CD14-positive monocyte (primary cell): ENCODE results near the gene CCDC88B. TPM values are rescaled to one million over a fixed set of nuclear protein-coding genes. Genes with fewer than 3 reads are reported as not detected.

ENCODE experiments used
- DNase-seq, 3 donors: peaks; one replicate each; pipeline ENCODE4 v3.0.0-alpha.2; 2011 to 2022
- H2AFZ ChIP-seq: 2 replicates; pipeline ENCODE4 v1.6.0; 2012; ENCODE audit warnings: mild to moderate bottlenecking, low read depth, low read length, inconsistent platforms; ENCODE audit not compliant: insufficient read depth, poor library complexity, severe bottlenecking
- H3K27ac ChIP-seq, 2 donors: 1 replicate in 1 of 2; 2 replicates in 1 of 2; pipeline ENCODE4 v1.5.1; 2012 to 2013; ENCODE audit warnings: low read length in 2 of 2, control low read depth in 1 of 2, inconsistent platforms in 1 of 2, low read depth in 1 of 2, mild to moderate bottlenecking in 1 of 2
- H3K27me3 ChIP-seq, 2 donors: one replicate each; pipeline versions ENCODE4 v1.6.0 to v1.6.1; 2011 to 2013; ENCODE audit warnings: low read length in 2 of 2; ENCODE audit not compliant: control insufficient read depth in 2 of 2, insufficient read depth in 2 of 2
- H3K36me3 ChIP-seq, 2 donors: replicated peaks in 1 of 2; 1 replicate in 1 of 2; 2 replicates in 1 of 2; pipeline versions ENCODE4 v1.5.1 to v1.6.1; 2012 to 2013; ENCODE audit warnings: low read length in 2 of 2, control low read depth in 1 of 2, inconsistent platforms in 1 of 2, mild to moderate bottlenecking in 1 of 2; ENCODE audit not compliant: insufficient read depth in 2 of 2, control insufficient read depth in 1 of 2
- H3K4me1 ChIP-seq, 2 donors: 1 replicate in 1 of 2; 2 replicates in 1 of 2; pipeline versions ENCODE4 v1.5.1 to v1.6.1; 2012 to 2013; ENCODE audit warnings: low read length in 2 of 2, control low read depth in 1 of 2, inconsistent platforms in 1 of 2, mild to moderate bottlenecking in 1 of 2, moderate library complexity in 1 of 2; ENCODE audit not compliant: insufficient read depth in 2 of 2, control insufficient read depth in 1 of 2
- H3K4me2 ChIP-seq: replicated peaks from 2 replicates; pipeline ENCODE3; 2012; ENCODE audit warnings: low read length, moderate library complexity, mild to moderate bottlenecking; ENCODE audit not compliant: poor library complexity, severe bottlenecking; ENCODE audit errors: extremely low read depth
- H3K4me3 ChIP-seq, 3 experiments: fragments of 200-600 bp in 1 of 3; sonication (generic) in 1 of 3; replicated peaks in 1 of 3; 1 replicate in 2 of 3; 2 replicates in 1 of 3; pipeline ENCODE4 v1.5.1; 2011 to 2013; ENCODE audit warnings: low read length in 3 of 3, mild to moderate bottlenecking in 3 of 3, control low read depth in 2 of 3, low read depth in 2 of 3, inconsistent platforms in 1 of 3, moderate library complexity in 1 of 3
- H3K79me2 ChIP-seq: 2 replicates; pipeline ENCODE4 v1.6.0; 2012; ENCODE audit warnings: mild to moderate bottlenecking, control low read depth, inconsistent platforms, low read length, moderate library complexity; ENCODE audit not compliant: insufficient read depth
- H3K9ac ChIP-seq: 2 replicates; pipeline ENCODE4 v1.6.0; 2017; ENCODE audit warnings: low read length, mild to moderate bottlenecking; ENCODE audit not compliant: insufficient read depth, poor library complexity, severe bottlenecking
- H3K9me3 ChIP-seq, 2 donors: replicated peaks in 1 of 2; 1 replicate in 1 of 2; 2 replicates in 1 of 2; pipeline versions ENCODE4 v1.5.1 to v1.6.1; 2012 to 2013; ENCODE audit warnings: low read length in 2 of 2, control low read depth in 1 of 2; ENCODE audit not compliant: control insufficient read depth in 1 of 2, insufficient read depth in 1 of 2
- H4K20me1 ChIP-seq: 2 replicates; pipeline ENCODE4 v1.6.0; 2012; ENCODE audit warnings: mild to moderate bottlenecking, low read length, control low read depth, moderate library complexity; ENCODE audit not compliant: insufficient read depth
- H3K27ac Mint-ChIP-seq, 7 donors: one replicate each; pipeline ENCODE4 v1.8.0; 2020; ENCODE audit warnings: mild to moderate bottlenecking in 7 of 7, mixed read lengths in 7 of 7, moderate library complexity in 6 of 7, inconsistent platforms in 2 of 7
- H3K27me3 Mint-ChIP-seq, 3 donors: one replicate each; pipeline ENCODE4 v1.8.0; 2021 to 2022; ENCODE audit warnings: low read depth in 3 of 3, mild to moderate bottlenecking in 3 of 3, mixed read lengths in 3 of 3, moderate library complexity in 3 of 3, inconsistent platforms in 1 of 3
- H3K36me3 Mint-ChIP-seq, 2 donors: one replicate each; pipeline ENCODE4 v1.8.0; 2020; ENCODE audit warnings: mixed read lengths in 2 of 2, inconsistent platforms in 1 of 2, mild to moderate bottlenecking in 1 of 2
- H3K4me1 Mint-ChIP-seq: one replicate; pipeline ENCODE4 v1.8.0; 2020; ENCODE audit warnings: mild to moderate bottlenecking, mixed read lengths
- H3K4me3 Mint-ChIP-seq, 2 donors: one replicate each; pipeline ENCODE4 v1.8.0; 2020; ENCODE audit warnings: mild to moderate bottlenecking in 2 of 2, mixed read lengths in 2 of 2, moderate library complexity in 1 of 2
- H3K9me3 Mint-ChIP-seq, 7 donors: one replicate each; pipeline ENCODE4 v1.8.0; 2020 to 2022; ENCODE audit warnings: mixed read lengths in 7 of 7, mild to moderate bottlenecking in 6 of 7, moderate library complexity in 6 of 7, inconsistent platforms in 2 of 7
- CTCF ChIP-seq: fragments of 200-600 bp; IDR thresholded peaks from one replicate; pipeline ENCODE4 v1.8.0; 2022; ENCODE audit warnings: antibody characterized with exemption, mild to moderate bottlenecking
- WGBS: methylation state at CpG from one replicate; pipeline ENCODE4 v1.1.5; 2013; ENCODE audit warnings: missing lambda C conversion rate; ENCODE audit not compliant: insufficient coverage; 5-methylcytosine and 5-hydroxymethylcytosine counted together
- intact Hi-C, 2 donors: fragments of 100-400 bp; cut with micrococcal nuclease; formaldehyde crosslinking; loops; one replicate each; pipeline versions ENCODE4 v1.15.0 to v1.15.1; 2023
- polyA plus RNA-seq, 3 donors: library from polyadenylated mRNA; depleted of rRNA in 1 of 3; unstranded in 2 of 3; stranded (reverse) in 1 of 3; fragments of 300-500 nt in 2 of 3; fragments of >200 nt in 1 of 3; fragmentation: Illumina TruSeq in 2 of 3; gene quantifications; 1 replicate in 2 of 3; 2 replicates in 1 of 3; pipeline ENCODE4 v1.2.3, GENCODE V29; 2012 to 2021

Gene CCDC88B
- polyA plus RNA-seq, 3 donors, result 8.2 to 215 (median 18.9) TPM

GRCh38 chr11:64312947-64313346 is 27.1 kb upstream of the CCDC88B start:
- H3K27ac Mint-ChIP-seq, result peak overlapping the region in 5 of 7 donors; percentile 35 to 80 (median 77)
- Histone ChIP-seq H3K9ac (no peak overlapping the region), H3K27ac (peak overlapping the region in 1 of 2 donors; percentile 21), H3K4me3 (no peak overlapping the region), H3K27me3 (no peaks in the 10 kb centered on the region), H3K79me2 (peaks cover 48% of the 10 kb centered on the region), H3K4me1 (peaks cover 16 to 24% of the 10 kb centered on the region in 2 donors), H3K36me3 (peaks cover 38 to 52% of the 10 kb centered on the region in 2 donors), H2AFZ (no peak overlapping the region), H3K4me2 (no peak overlapping the region), H3K9me3 (no peaks in the 10 kb centered on the region), H4K20me1 (peaks cover 72% of the 10 kb centered on the region)
- no peak for TF ChIP-seq CTCF
- no peak for DNase-seq
- H3K36me3 Mint-ChIP-seq, result peaks cover 35 to 63% of the 10 kb centered on the region in 2 donors
- H3K9me3 Mint-ChIP-seq, result no peaks in the 10 kb centered on the region
- 100% methylated on average over 10 of the region's 10 CpGs for WGBS
- H3K4me3 Mint-ChIP-seq, result no peak overlapping the region
- peaks cover 0 to 1% (median 0%) of the 10 kb centered on the region in 3 donors for H3K27me3 Mint-ChIP-seq
- intact Hi-C loops, result no loop called here
- peaks cover 25% of the 10 kb centered on the region for H3K4me1 Mint-ChIP-seq

GRCh38 chr11:64313491-64314145 is 26.4 kb upstream of the CCDC88B start:
- H3K27ac Mint-ChIP-seq, result peak overlapping the region in 5 of 7 donors; percentile 14 to 80 (median 54)
- H3K27ac ChIP-seq, result peak overlapping the region in 1 of 2 donors; percentile 21
- peaks cover 0 to 1% (median 0%) of the 10 kb centered on the region in 3 donors for H3K27me3 Mint-ChIP-seq
- 88% methylated on average over 12 of the region's 18 CpGs for WGBS
- H3K9me3 Mint-ChIP-seq, result no peaks in the 10 kb centered on the region
- no peak overlapping the region for H2AFZ ChIP-seq
- TF ChIP-seq CTCF, result no peak
- H3K4me2 ChIP-seq, result no peak overlapping the region
- H3K4me1 ChIP-seq, result peaks cover 16 to 30% of the 10 kb centered on the region in 2 donors
- no peak overlapping the region for H3K4me3 Mint-ChIP-seq
- H3K27me3 ChIP-seq, result no peaks in the 10 kb centered on the region
- H3K9ac ChIP-seq, result no peak overlapping the region
- intact Hi-C loops, result no loop called here
- H3K4me3 ChIP-seq, result no peak overlapping the region
- H3K36me3 Mint-ChIP-seq, result peaks cover 33 to 60% of the 10 kb centered on the region in 2 donors
- H3K4me1 Mint-ChIP-seq, result peaks cover 27% of the 10 kb centered on the region
- H3K9me3 ChIP-seq, result no peaks in the 10 kb centered on the region
- no peak for DNase-seq
- peaks cover 44% of the 10 kb centered on the region for H3K79me2 ChIP-seq
- H4K20me1 ChIP-seq, result peaks cover 67% of the 10 kb centered on the region
- peaks cover 36 to 51% of the 10 kb centered on the region in 2 donors for H3K36me3 ChIP-seq
